Skeletal muscle satellite cell (primary cell): ENCODE measurements around the gene RCN2. TPM values are rescaled to one million over a fixed set of nuclear protein-coding genes. Genes with fewer than 3 reads are reported as not detected.
A peak's percentile ranks its signal among the peaks of the same experiment; 100 is the strongest.
"Not testable (repeated sequence)": the region's sequence is repeated elsewhere in the genome, so short reads cannot be mapped to it uniquely, and the experiment has no call there.

ENCODE experiments used
- H3K27me3 ChIP-seq: 2 replicates; pipeline ENCODE4 v1.7.0; 2013; ENCODE audit warnings: low read length; ENCODE audit not compliant: control insufficient read depth, insufficient read depth
- H3K36me3 ChIP-seq: 2 replicates; pipeline ENCODE4 v1.7.0; 2013; ENCODE audit warnings: mild to moderate bottlenecking, control low read depth, low read length; ENCODE audit not compliant: insufficient read depth
- H3K4me1 ChIP-seq: 2 replicates; pipeline ENCODE4 v1.7.0; 2013; ENCODE audit warnings: low read length; ENCODE audit not compliant: control insufficient read depth, insufficient read depth
- H3K4me2 ChIP-seq: 2 replicates; pipeline ENCODE4 v1.7.0; 2013; ENCODE audit warnings: mild to moderate bottlenecking, low read length
- H3K4me3 ChIP-seq: 2 replicates; pipeline ENCODE4 v1.7.0; 2013; ENCODE audit warnings: low read length
- H3K9ac ChIP-seq: 2 replicates; pipeline ENCODE4 v1.7.0; 2013; ENCODE audit warnings: mild to moderate bottlenecking, low read depth, low read length, moderate library complexity
- H3K9me3 ChIP-seq: replicated peaks from 2 replicates; pipeline ENCODE4 v1.7.0; 2013; ENCODE audit warnings: mild to moderate bottlenecking, control low read depth, low read length
- total RNA-seq: library from RNA; depleted of rRNA; stranded (reverse); fragments of >200 nt; gene quantifications from 2 replicates; pipeline ENCODE4 v1.2.3, GENCODE V29; 2012; rRNA removed

The RCN2 gene
- total RNA-seq, result 43.0 and 44.4 TPM in 2 replicates

- Histone ChIP-seq H3K9me3 (no peaks in the 10 kb centered on the region), H3K4me1 (peaks cover 11% of the 10 kb centered on the region), H3K4me3 (peak within 1 kb of the TSS; percentile 91), H3K4me2 (peak within 1 kb of the TSS; percentile 97), H3K36me3 (peaks cover 11% of the 10 kb centered on the region), H3K9ac (peak within 1 kb of the TSS; percentile 89), H3K27me3 (no peaks in the 10 kb centered on the region)
These were observed at the start of gene RCN2 for GRCh38 chr15:76931397-76932134. Gene RCN2, plus strand, starts transcription at chr15:76931749. Its CDS starts 93 bp downstream, at chr15:76931842.

GRCh38 chr15:76885212-76885611 is 46.3 kb upstream of the RCN2 start:
- H3K4me2 ChIP-seq, result no peak overlapping the region
- no peaks in the 10 kb centered on the region for H3K9me3 ChIP-seq
- no peaks in the 10 kb centered on the region for H3K4me1 ChIP-seq
- no peaks in the 10 kb centered on the region for H3K36me3 ChIP-seq
- no peaks in the 10 kb centered on the region for H3K27me3 ChIP-seq
- no peak overlapping the region for H3K4me3 ChIP-seq
- no peak overlapping the region for H3K9ac ChIP-seq

- H3K9ac ChIP-seq, H3K36me3 ChIP-seq, H3K27me3 ChIP-seq, H3K4me2 ChIP-seq, H3K4me3 ChIP-seq, H3K9me3 ChIP-seq, H3K4me1 ChIP-seq: not testable (repeated sequence)
These were observed 44.0 kb upstream of the RCN2 start for GRCh38 chr15:76887280-76888141.

GRCh38 chr15:76892836-76893235 is 38.7 kb upstream of the RCN2 start:
- not testable (repeated sequence) for H3K4me3 ChIP-seq, H3K27me3 ChIP-seq, H3K4me2 ChIP-seq, H3K36me3 ChIP-seq, H3K4me1 ChIP-seq, H3K9me3 ChIP-seq, H3K9ac ChIP-seq

GRCh38 chr15:76894174-76894573 is 37.4 kb upstream of the RCN2 start:
- Histone ChIP-seq H3K4me3 (no peak overlapping the region), H3K9me3 (no peaks in the 10 kb centered on the region), H3K4me1 (no peaks in the 10 kb centered on the region), H3K9ac (no peak overlapping the region), H3K27me3 (no peaks in the 10 kb centered on the region), H3K4me2 (no peak overlapping the region), H3K36me3 (no peaks in the 10 kb centered on the region)

- Histone ChIP-seq H3K9ac (no peak overlapping the region), H3K36me3 (no peaks in the 10 kb centered on the region), H3K4me2 (no peak overlapping the region), H3K27me3 (no peaks in the 10 kb centered on the region), H3K4me1 (peaks cover 2% of the 10 kb centered on the region), H3K9me3 (no peaks in the 10 kb centered on the region), H3K4me3 (no peak overlapping the region)
These were observed 33.4 kb upstream of the RCN2 start for GRCh38 chr15:76898102-76898501.

- not testable (repeated sequence) for H3K4me3 ChIP-seq, H3K9ac ChIP-seq, H3K9me3 ChIP-seq, H3K4me2 ChIP-seq, H3K4me1 ChIP-seq, H3K27me3 ChIP-seq, H3K36me3 ChIP-seq
These were observed 32.2 kb upstream of the RCN2 start for GRCh38 chr15:76899176-76899930.

GRCh38 chr15:76899931-76900310 is 31.6 kb upstream of the RCN2 start:
- not testable (repeated sequence) for H3K36me3 ChIP-seq, H3K4me3 ChIP-seq, H3K4me2 ChIP-seq, H3K9me3 ChIP-seq, H3K9ac ChIP-seq, H3K27me3 ChIP-seq
- H3K4me1 ChIP-seq, result peaks cover 12% of the 10 kb centered on the region

GRCh38 chr15:76901965-76902364 is 29.6 kb upstream of the RCN2 start:
- Histone ChIP-seq H3K4me2 (no peak overlapping the region), H3K36me3 (no peaks in the 10 kb centered on the region), H3K4me3 (no peak overlapping the region), H3K9ac (no peak overlapping the region), H3K9me3 (no peaks in the 10 kb centered on the region), H3K4me1 (peaks cover 20% of the 10 kb centered on the region), H3K27me3 (no peaks in the 10 kb centered on the region)

GRCh38 chr15:76903251-76903681 is 28.3 kb upstream of the RCN2 start:
- Histone ChIP-seq H3K9ac (no peak overlapping the region), H3K36me3 (no peaks in the 10 kb centered on the region), H3K9me3 (no peaks in the 10 kb centered on the region), H3K4me3 (no peak overlapping the region), H3K4me2 (peak overlapping the region; percentile 97), H3K4me1 (peaks cover 20% of the 10 kb centered on the region), H3K27me3 (no peaks in the 10 kb centered on the region)

- Histone ChIP-seq H3K27me3 (no peaks in the 10 kb centered on the region), H3K4me1 (peaks cover 20% of the 10 kb centered on the region), H3K4me3 (peak overlapping the region; percentile 100), H3K4me2 (peak overlapping the region; percentile 97), H3K9ac (peak overlapping the region; percentile 91), H3K9me3 (no peaks in the 10 kb centered on the region), H3K36me3 (no peaks in the 10 kb centered on the region)
These were observed 27.0 kb upstream of the RCN2 start for GRCh38 chr15:76904461-76905012.
